Mesendoderm (in vitro differentiated cells): Measurements from ENCODE around the gene IGFBP4.

ENCODE experiments used
- DNase-seq: peaks from one replicate; pipeline ENCODE4 v3.0.0; 2013
- H2AK5ac ChIP-seq: 2 replicates; pipeline ENCODE4 v1.6.1; 2013; ENCODE audit warnings: low read length, inconsistent platforms
- H2BK120ac ChIP-seq: 2 replicates; pipeline ENCODE4 v1.6.1; 2013; ENCODE audit warnings: low read depth, mild to moderate bottlenecking, low read length, moderate library complexity, mixed read lengths
- H2BK15ac ChIP-seq: replicated peaks from 2 replicates; pipeline ENCODE4 v1.6.1; 2013; ENCODE audit warnings: low read depth, mild to moderate bottlenecking, moderate library complexity
- H2BK5ac ChIP-seq: 2 replicates; pipeline ENCODE4 v1.6.1; 2013; ENCODE audit warnings: low read length, inconsistent platforms
- H3K18ac ChIP-seq: 2 replicates; pipeline ENCODE4 v1.6.1; 2013; ENCODE audit warnings: mild to moderate bottlenecking, low read length, mixed read lengths
- H3K23ac ChIP-seq: one replicate; pipeline ENCODE4 v1.6.1; 2013; ENCODE audit warnings: low read length
- H3K27ac ChIP-seq: 2 replicates; pipeline ENCODE4 v1.5.1; 2013; ENCODE audit warnings: low read depth, mild to moderate bottlenecking, inconsistent platforms, low read length, moderate library complexity
- H3K27me3 ChIP-seq: 2 replicates; pipeline ENCODE4 v1.6.1; 2013; ENCODE audit warnings: low read length, control low read depth, mild to moderate bottlenecking, inconsistent platforms; ENCODE audit not compliant: insufficient read depth, poor library complexity
- H3K36me3 ChIP-seq: 2 replicates; pipeline ENCODE4 v1.6.1; 2013; ENCODE audit warnings: low read length, inconsistent platforms; ENCODE audit not compliant: control insufficient read depth, insufficient read depth
- H3K4ac ChIP-seq: one replicate; pipeline ENCODE4 v1.6.1; 2013; ENCODE audit warnings: low read depth, mild to moderate bottlenecking, low read length, moderate library complexity
- H3K4me1 ChIP-seq: 2 replicates; pipeline ENCODE4 v1.6.1; 2013; ENCODE audit warnings: low read depth, low read length, inconsistent platforms; ENCODE audit not compliant: control insufficient read depth
- H3K4me2 ChIP-seq: 2 replicates; pipeline ENCODE4 v1.6.1; 2013; ENCODE audit warnings: low read length
- H3K4me3 ChIP-seq: 2 replicates; pipeline ENCODE4 v1.5.1; 2013; ENCODE audit warnings: mild to moderate bottlenecking, low read length
- H3K56ac ChIP-seq: one replicate; pipeline ENCODE4 v1.6.1; 2013; ENCODE audit warnings: low read length
- H3K79me1 ChIP-seq: 2 replicates; pipeline ENCODE4 v1.6.1; 2013; ENCODE audit warnings: low read length, inconsistent platforms
- H3K79me2 ChIP-seq: 2 replicates; pipeline ENCODE4 v1.6.1; 2013; ENCODE audit warnings: mild to moderate bottlenecking, low read length; ENCODE audit not compliant: control insufficient read depth, insufficient read depth
- H3K9ac ChIP-seq: 2 replicates; pipeline ENCODE4 v1.6.1; 2013; ENCODE audit warnings: low read length, inconsistent platforms
- H4K5ac ChIP-seq: one replicate; pipeline ENCODE4 v1.6.1; 2013; ENCODE audit warnings: low read length
- H4K8ac ChIP-seq: one replicate; pipeline ENCODE4 v1.6.1; 2013; ENCODE audit warnings: low read depth, mild to moderate bottlenecking, control low read depth, low read length, moderate library complexity
- WGBS: extraction: QIAGEN DNeasy Blood & Tissue Kit; methylation state at CpG from one replicate; pipeline ENCODE4 v1.1.7; 2013; ENCODE audit warnings: low lambda C conversion rate, missing lambda C conversion rate; ENCODE audit not compliant: insufficient coverage; ENCODE audit errors: extremely low coverage; 5-methylcytosine and 5-hydroxymethylcytosine counted together

IGFBP4 gene

DNA sequence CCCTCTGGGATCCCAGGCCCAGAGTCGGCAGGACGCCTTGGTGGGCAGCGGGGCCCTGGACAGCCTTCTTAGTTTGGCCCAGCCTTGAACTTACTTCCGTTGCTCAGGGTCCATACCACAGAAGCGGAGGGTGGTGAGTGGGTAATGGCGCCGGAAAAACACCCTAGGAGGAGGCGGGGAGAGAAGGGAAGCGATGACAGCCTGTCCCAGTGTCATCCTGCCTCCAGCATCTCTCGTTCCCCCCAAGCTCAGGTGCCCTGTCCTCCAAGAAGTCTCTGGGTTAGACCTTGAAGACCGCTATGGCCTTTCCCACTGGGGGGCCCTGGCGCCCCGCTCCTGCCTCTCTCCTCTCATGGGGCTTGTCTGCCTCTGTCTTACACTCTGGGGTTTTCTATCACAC lies 35.2 kb downstream of the IGFBP4 start:
- Histone ChIP-seq H3K4me1 (peaks cover 14% of the 10 kb centered on the region), H2BK120ac (no peak overlapping the region), H3K23ac (no peak overlapping the region), H3K36me3 (no peaks in the 10 kb centered on the region), H3K79me1 (no peaks in the 10 kb centered on the region), H4K8ac (no peak overlapping the region), H3K79me2 (no peaks in the 10 kb centered on the region), H3K9ac (no peak overlapping the region), H3K4me3 (no peak overlapping the region), H4K5ac (no peak overlapping the region), H2AK5ac (no peak overlapping the region), H3K27ac (no peak overlapping the region), H3K4me2 (no peak overlapping the region), H3K56ac (no peak overlapping the region), H2BK5ac (no peak overlapping the region), H3K27me3 (no peaks in the 10 kb centered on the region), H2BK15ac (no peak overlapping the region), H3K4ac (no peak overlapping the region), H3K18ac (no peak overlapping the region)
- no CpG with 5 or more reads among the region's 13 CpGs for WGBS
- no peak for DNase-seq

DNA sequence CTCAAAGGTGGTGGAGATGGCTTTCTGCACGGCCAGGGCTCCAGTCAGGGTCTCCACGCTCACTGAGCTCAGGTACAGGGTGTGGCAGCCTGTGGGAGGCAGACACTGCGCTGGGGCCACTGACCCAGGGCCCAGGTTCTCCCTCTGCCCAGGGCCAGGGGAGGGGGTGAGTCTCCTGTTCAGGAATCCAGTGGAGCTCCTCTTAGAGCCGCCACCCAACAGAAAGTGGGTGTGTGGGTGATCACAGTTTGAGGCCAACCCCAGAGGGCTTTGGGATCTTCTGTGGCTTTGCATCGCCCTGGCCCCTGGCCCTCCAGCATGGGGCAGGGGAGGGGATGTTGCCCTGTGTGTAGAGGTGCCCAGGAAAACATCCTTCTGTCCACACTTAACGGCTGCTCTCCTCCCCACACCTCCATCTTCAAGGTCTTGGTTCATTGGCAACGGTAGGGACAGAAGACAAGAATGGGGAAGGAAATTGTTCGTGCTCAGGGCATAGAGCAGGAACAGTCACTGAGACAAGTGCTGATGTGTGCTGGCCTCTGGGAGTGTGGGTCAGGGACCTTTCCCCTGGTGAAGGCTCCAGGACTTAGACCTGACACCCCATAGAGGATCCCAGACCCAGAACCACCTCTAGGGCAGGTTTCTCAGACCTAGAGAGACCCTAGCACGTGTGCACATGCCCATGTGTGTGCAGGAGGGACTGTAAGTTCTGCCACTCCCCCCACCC lies 36.7 kb downstream of the IGFBP4 start:
- Histone ChIP-seq H3K4me3 (no peak overlapping the region), H3K4me2 (no peak overlapping the region), H2BK5ac (peak overlapping the region; percentile 86), H4K5ac (no peak overlapping the region), H2AK5ac (peak overlapping the region; percentile 73), H2BK120ac (peak overlapping the region; percentile 14), H3K79me2 (no peaks in the 10 kb centered on the region), H4K8ac (no peak overlapping the region), H3K18ac (peak overlapping the region; percentile 57), H3K36me3 (no peaks in the 10 kb centered on the region), H2BK15ac (no peak overlapping the region), H3K27ac (no peak overlapping the region), H3K9ac (peak overlapping the region; percentile 1), H3K27me3 (no peaks in the 10 kb centered on the region), H3K23ac (no peak overlapping the region), H3K4me1 (peaks cover 26% of the 10 kb centered on the region), H3K56ac (peak overlapping the region; percentile 63), H3K79me1 (no peaks in the 10 kb centered on the region), H3K4ac (peak overlapping the region; percentile 49)
- no peak for DNase-seq
- no CpG with 5 or more reads among the region's 9 CpGs for WGBS

DNA sequence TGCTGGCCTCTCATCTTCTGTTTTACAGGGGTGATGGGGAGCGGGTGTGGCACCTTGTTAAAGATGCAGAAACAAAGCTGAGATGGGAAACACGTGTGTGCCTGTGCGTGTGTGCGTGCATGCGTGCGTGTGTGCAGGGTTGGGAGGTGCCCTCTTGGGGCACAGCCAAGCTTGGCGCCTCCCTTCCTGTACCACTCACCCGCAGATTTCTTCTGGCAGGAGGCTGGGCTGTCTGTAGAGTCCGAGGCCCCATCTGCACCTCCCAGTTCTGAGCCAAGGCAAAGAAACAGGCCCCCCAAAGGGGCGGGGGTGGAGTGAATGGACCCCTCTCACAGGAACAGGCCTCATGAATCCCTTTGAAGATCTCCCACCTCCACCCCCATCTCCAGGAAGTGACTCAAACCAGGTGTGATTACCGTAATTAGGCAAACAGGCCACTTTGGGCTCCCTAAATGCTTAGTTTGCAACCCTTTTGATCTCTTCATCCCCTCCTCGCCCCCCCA lies 37.3 kb downstream of the IGFBP4 start:
- no CpG with 5 or more reads among the region's 12 CpGs for WGBS
- Histone ChIP-seq H2BK120ac (peak overlapping the region; percentile 14), H3K27ac (no peak overlapping the region), H3K18ac (peak overlapping the region; percentile 57), H2BK5ac (peak overlapping the region; percentile 83), H3K27me3 (no peaks in the 10 kb centered on the region), H4K5ac (no peak overlapping the region), H3K79me1 (no peaks in the 10 kb centered on the region), H3K9ac (peak overlapping the region; percentile 26), H2AK5ac (peak overlapping the region; percentile 94), H3K4me1 (peaks cover 28% of the 10 kb centered on the region), H3K23ac (no peak overlapping the region), H3K79me2 (no peaks in the 10 kb centered on the region), H2BK15ac (no peak overlapping the region), H3K4me3 (no peak overlapping the region), H3K4ac (peak overlapping the region; percentile 49), H4K8ac (no peak overlapping the region), H3K56ac (peak overlapping the region; percentile 63), H3K4me2 (no peak overlapping the region), H3K36me3 (no peaks in the 10 kb centered on the region)
- peak; percentile 90 for DNase-seq

DNA sequence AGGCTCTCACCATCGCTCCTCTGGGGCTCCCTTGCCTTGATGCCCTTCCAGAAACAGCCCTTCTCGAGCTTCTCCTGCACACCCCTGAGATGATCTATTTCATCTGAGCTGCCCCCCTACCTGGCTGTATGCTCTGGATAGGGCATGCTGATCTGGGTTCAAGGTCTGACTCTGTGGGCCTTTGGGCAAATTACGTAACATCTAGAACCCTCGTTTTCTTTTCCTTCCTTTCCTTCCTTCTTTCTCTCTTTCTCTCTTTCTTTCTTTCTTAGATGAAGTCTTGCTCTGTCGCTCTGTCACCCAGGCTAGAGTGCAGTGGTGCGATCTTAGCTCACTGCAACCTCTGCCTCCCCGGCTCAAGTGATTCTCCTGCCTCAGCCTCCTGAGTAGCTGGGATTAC lies 37.9 kb downstream of the IGFBP4 start:
- Histone ChIP-seq H3K79me2 (no peaks in the 10 kb centered on the region), H3K4ac (peak overlapping the region; percentile 23)
- no CpG with 5 or more reads among the region's 7 CpGs for WGBS

DNA sequence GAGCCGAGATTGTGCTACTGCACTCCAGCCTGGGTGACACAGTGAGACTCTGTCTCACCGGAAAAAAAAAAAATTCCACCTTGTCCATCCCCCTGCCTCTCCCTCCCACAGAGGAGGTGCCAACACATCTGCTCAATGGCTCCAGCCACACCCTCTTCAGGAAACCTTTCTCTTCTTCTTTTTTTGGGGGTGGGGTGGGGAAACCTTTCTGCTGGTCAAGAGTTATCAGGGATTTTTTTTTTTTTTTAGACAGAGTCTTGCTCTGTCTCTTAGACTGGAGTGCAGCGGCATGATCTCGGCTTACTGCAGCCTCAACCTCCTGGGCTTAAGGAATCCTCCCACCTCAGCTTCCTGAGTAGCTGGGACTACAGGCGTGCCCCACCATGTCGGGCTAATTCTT lies 39.5 kb downstream of the IGFBP4 start:
- no peak overlapping the region for H4K5ac ChIP-seq
- WGBS, result no CpG with 5 or more reads among the region's 6 CpGs
- H2BK120ac ChIP-seq, result no peak overlapping the region
- no peak overlapping the region for H2BK15ac ChIP-seq
- H3K9ac ChIP-seq, result no peak overlapping the region
- H2BK5ac ChIP-seq, result no peak overlapping the region
- H3K23ac ChIP-seq, result no peak overlapping the region
- H4K8ac ChIP-seq, result no peak overlapping the region
- H3K79me2 ChIP-seq, result no peaks in the 10 kb centered on the region
- H3K4ac ChIP-seq, result no peak overlapping the region
- no peak for DNase-seq
- H3K56ac ChIP-seq, result peak overlapping the region; percentile 27
- no peak overlapping the region for H2AK5ac ChIP-seq
- no peak overlapping the region for H3K4me2 ChIP-seq
- peak overlapping the region; percentile 22 for H3K18ac ChIP-seq
- H3K36me3 ChIP-seq, result no peaks in the 10 kb centered on the region
- no peak overlapping the region for H3K27ac ChIP-seq
- no peak overlapping the region for H3K4me3 ChIP-seq
- H3K27me3 ChIP-seq, result no peaks in the 10 kb centered on the region
- no peaks in the 10 kb centered on the region for H3K79me1 ChIP-seq
- H3K4me1 ChIP-seq, result peaks cover 28% of the 10 kb centered on the region

More for the DNA sequence above, 37.9 kb downstream of the IGFBP4 start:
- Histone ChIP-seq H3K23ac (no peak overlapping the region), H2BK5ac (peak overlapping the region; percentile 83), H2BK15ac (no peak overlapping the region), H3K27me3 (no peaks in the 10 kb centered on the region), H2AK5ac (no peak overlapping the region), H3K36me3 (no peaks in the 10 kb centered on the region), H3K4me1 (peaks cover 28% of the 10 kb centered on the region), H3K27ac (peak overlapping the region; percentile 1), H3K9ac (no peak overlapping the region), H3K4me3 (no peak overlapping the region), H2BK120ac (no peak overlapping the region), H3K18ac (peak overlapping the region; percentile 15), H4K8ac (no peak overlapping the region), H3K4me2 (no peak overlapping the region), H3K56ac (peak overlapping the region; percentile 63), H3K79me1 (no peaks in the 10 kb centered on the region), H4K5ac (no peak overlapping the region)
- no peak for DNase-seq
